ENCODE measurements around the gene ATRIP. TPM values are rescaled to one million over a fixed set of nuclear protein-coding genes. Genes with fewer than 3 reads are reported as not detected.

The ATRIP gene
- total RNA-seq, 1 experiment from 2014 or later: 14.1 TPM

GRCh38 chr3:48409291-48410201 is 37.0 kb upstream of the ATRIP start:
- no peak for DNase-seq (ENCODE audit: low read depth)

GRCh38 chr3:48410205-48411040 is 36.1 kb upstream of the ATRIP start:
- no peak for DNase-seq (ENCODE audit: low read depth)

- no peak for DNase-seq (ENCODE audit: low read depth)
These were observed 35.4 kb upstream of the ATRIP start for GRCh38 chr3:48411041-48411588.

GRCh38 chr3:48411606-48412374 is 34.7 kb upstream of the ATRIP start:
- no peak for DNase-seq (ENCODE audit: low read depth)

DNA sequence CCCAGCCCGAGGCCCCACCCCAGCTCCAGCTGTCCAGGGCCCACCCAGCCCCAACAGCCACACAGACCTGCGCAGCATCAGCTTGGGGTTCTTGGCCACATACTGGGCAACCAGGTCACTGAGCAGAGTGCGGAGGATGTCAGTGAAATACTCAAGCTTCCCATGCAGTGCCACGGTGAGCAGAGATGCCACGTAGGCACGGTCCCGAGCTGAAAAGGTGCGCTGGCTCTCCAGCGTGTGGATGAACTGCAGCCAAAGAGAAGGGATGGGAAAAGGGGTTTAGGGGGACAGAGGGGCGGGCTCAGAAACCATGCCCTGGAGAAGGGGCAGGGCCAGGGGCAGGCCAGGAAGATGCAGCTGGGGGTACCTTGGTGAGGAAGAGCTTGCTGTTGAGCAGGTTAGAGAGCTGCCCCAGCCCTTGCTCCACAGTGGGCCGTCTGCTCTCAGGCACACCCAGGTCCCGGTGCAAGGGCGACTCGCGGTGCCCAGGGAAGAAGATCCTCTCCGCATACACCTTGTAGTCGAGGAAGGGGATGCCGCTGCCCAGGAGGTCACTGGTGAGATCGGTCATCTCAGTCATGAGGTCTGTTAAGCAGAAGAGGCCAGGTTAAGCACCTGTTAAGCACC is 34.0 kb upstream of the ATRIP start:
- no peak for DNase-seq (ENCODE audit: low read depth)

DNA sequence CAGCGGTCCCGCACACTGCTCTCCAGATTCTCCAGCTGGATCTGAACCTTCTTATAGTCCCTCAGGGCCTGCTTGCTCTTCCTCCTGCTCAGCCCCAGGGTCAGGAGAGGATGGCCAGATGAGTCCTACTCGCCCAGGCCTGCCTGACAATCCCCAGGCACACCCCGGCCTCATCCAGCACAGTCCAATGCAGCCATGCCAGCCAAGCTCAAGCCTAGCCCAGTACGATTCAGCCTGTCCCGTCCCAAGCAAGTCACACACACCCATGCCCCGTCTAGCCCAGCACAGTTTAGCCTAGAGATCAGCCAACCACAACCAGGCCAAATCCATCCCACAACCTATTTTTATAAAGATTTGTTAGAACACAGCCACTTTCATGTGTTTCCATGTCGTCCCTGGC is 33.5 kb upstream of the ATRIP start:
- no peak for DNase-seq (ENCODE audit: low read depth)

- DNase-seq (ENCODE audit: low read depth): no peak
These were observed 32.9 kb upstream of the ATRIP start for GRCh38 chr3:48413611-48414010.

- DNase-seq (ENCODE audit: low read depth): no peak
These were observed 31.9 kb upstream of the ATRIP start for GRCh38 chr3:48414376-48415250.

DNA sequence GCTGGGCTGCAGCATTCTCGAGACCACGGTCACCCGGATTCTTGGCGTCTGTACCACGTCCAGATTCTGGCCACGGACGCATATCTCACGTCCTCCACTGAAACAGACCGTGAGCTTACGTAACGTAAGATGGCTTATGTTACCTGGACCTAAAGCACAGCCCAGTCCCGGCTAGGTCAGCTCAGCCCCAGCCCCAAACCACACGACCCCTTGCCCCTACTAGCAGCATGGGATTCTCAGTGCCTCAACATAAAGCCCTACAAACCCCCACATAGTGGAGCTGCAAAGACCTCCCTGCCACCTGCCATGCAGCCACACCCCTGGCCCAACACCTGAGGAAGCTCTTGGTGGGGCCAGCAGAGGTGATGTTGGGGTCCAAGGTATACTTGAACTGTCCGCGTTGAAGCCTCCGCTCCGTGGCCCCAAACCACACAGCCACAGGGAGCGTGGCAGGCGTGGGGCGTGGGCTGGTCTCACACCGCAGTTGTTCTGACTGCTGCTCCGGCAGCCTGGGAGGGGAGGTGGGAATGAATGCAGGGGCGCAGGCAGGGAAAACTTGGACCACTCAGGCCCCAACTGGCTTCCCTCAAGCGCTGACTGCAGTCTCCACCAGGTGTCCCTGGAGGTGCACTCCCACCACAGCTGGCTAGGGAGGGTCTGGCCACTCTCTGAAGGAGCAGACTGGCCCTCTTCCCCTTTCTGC is 31.1 kb upstream of the ATRIP start:
- no peak for DNase-seq (ENCODE audit: low read depth)

DNA sequence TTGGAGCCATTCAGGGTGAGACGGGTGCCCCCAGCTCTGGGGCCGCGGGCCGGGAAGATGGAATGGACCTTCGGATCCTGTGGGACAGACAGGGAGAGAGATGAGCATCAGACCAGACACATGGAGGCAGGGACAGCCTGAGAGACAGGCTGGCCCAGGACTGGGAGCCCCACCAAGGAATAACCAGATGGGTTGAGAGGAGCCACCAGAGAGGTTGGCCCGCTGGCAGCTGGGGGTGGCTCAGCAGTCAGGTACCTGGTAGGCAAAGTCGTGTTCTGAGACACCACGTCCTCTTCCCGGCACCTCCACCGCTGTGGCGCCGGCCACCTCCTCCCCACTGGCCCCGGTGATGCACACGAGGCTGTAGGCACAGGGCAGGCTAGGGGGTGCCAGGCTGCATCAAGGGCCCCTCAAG is 30.4 kb upstream of the ATRIP start:
- DNase-seq (ENCODE audit: low read depth): no peak

DNA sequence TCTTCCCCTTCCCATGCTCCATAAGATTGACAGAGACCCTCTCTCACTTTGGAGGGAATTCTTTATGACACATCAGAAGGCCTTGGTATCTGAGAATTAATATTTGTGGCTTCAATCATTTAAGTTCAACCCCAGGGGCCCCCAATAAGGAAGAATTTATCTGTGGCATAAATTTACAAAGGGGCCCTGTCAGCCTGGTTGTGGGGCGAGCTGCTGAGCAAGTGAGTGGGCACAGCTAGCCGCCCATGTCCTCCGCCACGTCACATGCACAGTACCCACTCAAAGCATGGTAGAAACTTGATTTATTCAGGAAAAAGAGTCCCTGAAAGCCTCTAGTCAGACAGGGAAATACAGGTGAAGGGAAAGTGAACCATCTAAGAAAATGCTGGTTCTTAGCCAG is 30.0 kb upstream of the ATRIP start:
- DNase-seq (ENCODE audit: low read depth): no peak

DNA sequence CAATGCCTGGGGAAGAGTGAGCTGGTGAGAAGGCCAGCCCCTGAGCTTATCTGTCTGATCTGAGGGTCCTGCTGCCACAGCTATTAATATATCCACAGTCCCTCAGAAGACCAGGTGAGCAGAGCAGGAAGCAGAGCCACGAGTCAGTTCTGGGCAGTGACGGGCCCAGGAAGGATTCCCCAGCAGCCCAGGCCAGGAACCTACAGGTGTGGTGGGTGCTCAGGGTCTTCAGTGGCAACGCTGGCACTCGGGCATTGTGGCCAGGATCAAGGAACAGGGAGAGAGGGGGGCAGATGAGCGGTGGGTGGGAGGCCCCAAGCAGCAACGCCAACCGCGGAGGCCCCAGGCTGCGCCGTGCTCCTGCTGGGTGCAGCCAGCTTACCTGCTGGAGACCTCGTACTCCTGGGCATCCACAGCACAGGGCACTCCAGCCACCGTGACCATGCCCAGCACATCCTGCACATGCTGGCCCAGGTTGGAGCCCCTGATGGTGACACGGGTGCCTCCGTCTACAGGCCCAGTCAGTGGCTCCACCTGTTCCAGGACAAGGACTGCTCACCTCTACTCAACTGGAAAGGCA is 28.9 kb upstream of the ATRIP start:
- no peak for DNase-seq (ENCODE audit: low read depth)

DNA sequence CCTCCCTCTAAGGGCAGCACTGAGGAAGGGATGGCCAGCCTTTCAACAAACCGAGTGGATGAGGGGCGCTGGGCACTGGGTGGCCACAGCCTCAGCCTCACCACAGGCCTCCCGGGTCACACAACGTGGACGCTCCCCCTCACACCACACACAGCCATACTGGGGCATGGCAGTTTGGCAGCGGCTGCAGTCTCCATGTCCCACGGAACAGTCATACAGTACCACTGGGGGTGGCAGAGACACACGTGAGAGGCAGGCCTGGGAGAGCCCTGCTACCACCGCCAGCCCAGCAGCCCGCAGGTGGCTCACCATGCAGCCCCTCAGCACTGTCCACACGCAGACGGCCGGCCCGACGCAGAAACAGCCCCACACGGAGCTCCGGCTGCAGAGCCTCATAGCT is 28.4 kb upstream of the ATRIP start:
- DNase-seq (ENCODE audit: low read depth): no peak

DNA sequence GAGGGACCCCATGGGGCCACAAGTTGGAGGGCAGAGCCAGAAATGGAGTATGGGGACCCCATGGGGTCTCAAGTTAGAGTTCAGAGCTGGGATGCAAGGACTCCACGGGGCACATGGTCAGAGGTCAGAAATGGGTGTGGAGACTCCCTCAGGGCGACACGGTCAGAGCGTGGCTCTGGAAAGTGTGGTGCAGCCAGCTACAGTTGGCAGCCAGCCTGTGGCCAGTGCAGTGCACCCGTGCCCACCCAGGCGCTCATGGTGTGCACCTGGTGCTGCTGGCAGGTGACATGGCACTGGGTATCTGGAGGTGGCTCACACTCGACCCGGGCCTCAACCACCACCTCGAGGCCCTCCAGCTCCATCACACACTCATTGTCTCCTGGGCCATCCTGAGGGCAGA is 27.9 kb upstream of the ATRIP start:
- no peak for DNase-seq (ENCODE audit: low read depth)

DNA sequence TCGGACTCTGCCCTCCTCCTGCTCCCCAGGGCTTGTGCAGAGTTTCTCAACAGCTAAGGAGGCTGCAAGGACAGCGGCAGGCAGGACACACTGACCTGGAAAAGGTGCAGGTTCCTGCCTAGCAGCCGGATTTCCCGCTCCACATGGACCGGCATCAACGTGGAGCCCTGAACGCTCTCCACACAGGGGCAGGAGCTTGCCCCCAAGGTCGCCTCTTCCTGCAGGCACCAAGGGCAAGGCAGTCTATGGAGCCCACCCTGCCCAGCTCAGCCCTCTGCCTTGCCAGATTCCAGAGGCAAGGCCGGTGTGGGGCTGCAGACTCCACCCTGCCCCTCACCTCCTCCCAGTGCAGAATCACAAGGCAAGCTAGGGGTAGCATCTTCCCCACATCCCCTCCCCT is 27.4 kb upstream of the ATRIP start:
- no peak for DNase-seq (ENCODE audit: low read depth)

- no peak for DNase-seq (ENCODE audit: low read depth)
These were observed 26.9 kb upstream of the ATRIP start for GRCh38 chr3:48419597-48419996.

- DNase-seq (ENCODE audit: low read depth): no peak
These were observed 26.0 kb upstream of the ATRIP start for GRCh38 chr3:48420561-48420960.

DNA sequence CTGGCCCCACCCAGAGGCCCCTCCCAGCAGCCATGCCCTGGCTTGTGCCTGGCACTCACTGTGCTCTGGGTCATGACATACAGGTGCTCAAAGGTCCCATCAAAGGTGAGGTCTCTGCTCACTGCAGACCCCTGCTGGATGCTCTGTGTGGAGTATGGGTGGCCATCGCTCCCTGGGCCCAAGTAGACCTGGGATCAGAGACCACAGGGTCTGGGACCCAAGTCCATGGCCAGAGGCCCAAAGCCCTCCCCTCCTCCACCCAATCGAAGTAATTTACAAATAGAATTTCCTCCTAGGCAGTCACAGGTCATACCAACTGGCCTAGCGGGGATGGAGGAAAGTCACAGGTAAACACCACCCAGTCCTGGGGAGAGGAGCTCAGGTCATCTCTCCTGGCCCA is 24.3 kb upstream of the ATRIP start:
- DNase-seq (ENCODE audit: low read depth): no peak

DNA sequence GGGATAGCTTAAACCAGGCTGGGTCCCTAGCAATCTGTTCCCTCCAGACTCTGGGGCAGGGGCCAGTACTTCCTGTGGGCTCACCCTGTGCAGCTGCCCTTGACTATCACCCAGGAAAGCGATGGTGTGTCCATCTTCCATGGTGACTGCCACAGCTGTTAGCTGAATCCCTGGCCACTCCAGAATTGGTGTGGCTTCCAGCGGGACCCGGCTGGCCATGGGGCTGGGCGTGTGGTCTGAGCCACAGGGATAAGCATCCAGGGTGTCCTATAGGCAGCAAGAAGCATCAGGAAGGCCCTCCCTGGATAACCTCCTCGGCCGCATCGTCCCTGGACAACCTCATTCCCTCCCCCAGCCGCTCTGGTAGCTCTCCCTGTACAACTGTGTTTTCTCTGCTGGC is 23.9 kb upstream of the ATRIP start:
- DNase-seq (ENCODE audit: low read depth): peak; percentile 73
